WTC11 (cell line): Measurements from ENCODE around the gene MYO7B. TPM values are rescaled to one million over a fixed set of nuclear protein-coding genes. Genes with fewer than 3 reads are reported as not detected.

Source experiments
- ATAC-seq: fragments of 200-7000 bp; cut with Tn5 transposase; 2 replicates; pipeline ENCODE4 v1.10.0; 2021; ENCODE audit warnings: mild to moderate bottlenecking, moderate library complexity
- CTCF ChIA-PET: fragments of 300-600 bp; sonication (Branson Sonifier 250); formaldehyde crosslinking; loops from one replicate; lab custom pipeline; 2021; ENCODE audit warnings: antibody characterized with exemption; lab: Charles Lee
- POLR2A ChIA-PET: fragments of 350-600 bp; sonication (Branson Sonifier 250); formaldehyde crosslinking; loops from one replicate; lab custom pipeline; 2021; ENCODE audit warnings: antibody characterized with exemption; lab: Charles Lee
- DNase-seq: peaks from one replicate; pipeline ENCODE4 v3.0.0; 2021; ENCODE audit warnings: low spot score
- H3K27ac Mint-ChIP-seq: 2 replicates; pipeline ENCODE4 v1.8.0; 2021; ENCODE audit warnings: mixed read lengths
- H3K27me3 Mint-ChIP-seq: 2 replicates; pipeline ENCODE4 v1.8.0; 2021; ENCODE audit warnings: low read depth, mild to moderate bottlenecking, moderate library complexity, mixed read lengths
- H3K36me3 Mint-ChIP-seq: 2 replicates; pipeline ENCODE4 v1.8.0; 2021; ENCODE audit warnings: mixed read lengths
- H3K4me1 Mint-ChIP-seq: 2 replicates; pipeline ENCODE4 v1.8.0; 2022; ENCODE audit warnings: mixed read lengths
- H3K4me3 Mint-ChIP-seq: 2 replicates; pipeline ENCODE4 v1.8.0; 2021; ENCODE audit warnings: mild to moderate bottlenecking, moderate library complexity, mixed read lengths
- H3K9me3 Mint-ChIP-seq: 2 replicates; pipeline ENCODE4 v1.8.0; 2021; ENCODE audit warnings: mixed read lengths
- CREM ChIP-seq: sonication (generic); formaldehyde crosslinking; IDR thresholded peaks from 2 replicates; pipeline ENCODE4 v1.8.1; 2022; ENCODE audit warnings: mild to moderate bottlenecking, missing genetic modification reagents, moderate library complexity
- EMX1 ChIP-seq: fragments of 250-450 bp; sonication (Bioruptor Pico); IDR thresholded peaks from 2 replicates; pipeline ENCODE4 v1.8.0; 2021; ENCODE audit warnings: mild to moderate bottlenecking
- ESRRA ChIP-seq: sonication (generic); formaldehyde crosslinking; IDR thresholded peaks from 2 replicates; pipeline ENCODE4 v1.8.1; 2022; ENCODE audit warnings: mild to moderate bottlenecking, missing genetic modification reagents, borderline replicate concordance
- FOXJ3 ChIP-seq: sonication (generic); formaldehyde crosslinking; IDR thresholded peaks from 2 replicates; pipeline ENCODE4 v1.9.0; 2021; ENCODE audit warnings: missing genetic modification reagents, mild to moderate bottlenecking, borderline replicate concordance
- HMGA2 ChIP-seq: fragments of 250-450 bp; sonication (Bioruptor Pico); IDR thresholded peaks from 2 replicates; pipeline ENCODE4 v1.4.0; 2021; ENCODE audit warnings: mild to moderate bottlenecking, moderate library complexity
- JUN ChIP-seq: sonication (generic); formaldehyde crosslinking; IDR thresholded peaks from 2 replicates; pipeline ENCODE4 v1.8.0; 2023; ENCODE audit warnings: mild to moderate bottlenecking, missing genetic modification reagents
- KAT7 ChIP-seq: sonication (generic); formaldehyde crosslinking; IDR thresholded peaks from 2 replicates; pipeline ENCODE4 v1.8.1; 2023; ENCODE audit warnings: missing genetic modification reagents, mild to moderate bottlenecking, borderline replicate concordance
- NFATC4 ChIP-seq: fragments of 250-450 bp; sonication (Bioruptor Pico); IDR thresholded peaks from 2 replicates; pipeline ENCODE4 v1.9.0; 2021; ENCODE audit warnings: mild to moderate bottlenecking
- NR1H2 ChIP-seq: sonication (generic); formaldehyde crosslinking; IDR thresholded peaks from 2 replicates; pipeline ENCODE4 v1.9.0; 2021; ENCODE audit warnings: mild to moderate bottlenecking, moderate library complexity, missing genetic modification reagents
- ZNF232 ChIP-seq: sonication (generic); formaldehyde crosslinking; IDR thresholded peaks from 2 replicates; pipeline ENCODE4 v1.8.0; 2022; ENCODE audit warnings: mild to moderate bottlenecking, missing genetic modification reagents
- ZNF423 ChIP-seq: fragments of 250-450 bp; sonication (Bioruptor Pico); IDR thresholded peaks from 2 replicates; pipeline ENCODE4 v2.1.2; 2022; ENCODE audit warnings: mild to moderate bottlenecking, moderate library complexity
- total RNA-seq: library from RNA; stranded (reverse); gene quantifications from 3 replicates; pipeline ENCODE4 v1.2.3, GENCODE V29; 2021
- TF ChIP-seq, protein P1 (sequence below): sonication (generic); formaldehyde crosslinking; conservative IDR thresholded peaks from 2 replicates; pipeline ENCODE4 v1.8.1; 2023; ENCODE audit warnings: mild to moderate bottlenecking, low read depth, missing genetic modification reagents, moderate library complexity
- TF ChIP-seq, protein P2 (sequence below): fragments of 250-450 bp; sonication (Bioruptor Pico); conservative IDR thresholded peaks from 2 replicates; pipeline ENCODE4 v1.9.0; 2021; ENCODE audit warnings: mild to moderate bottlenecking
- TF ChIP-seq, protein P3 (sequence below): sonication (generic); formaldehyde crosslinking; IDR thresholded peaks from 2 replicates; pipeline ENCODE4 v1.8.1; 2022; ENCODE audit warnings: low read depth, missing genetic modification reagents, borderline replicate concordance
- TF ChIP-seq, protein P4 (sequence below): sonication (generic); formaldehyde crosslinking; IDR thresholded peaks from 2 replicates; pipeline ENCODE4 v1.8.0; 2022; ENCODE audit warnings: mild to moderate bottlenecking, missing genetic modification reagents
- TF ChIP-seq, protein P5 (sequence below): sonication (generic); formaldehyde crosslinking; IDR thresholded peaks from 2 replicates; pipeline ENCODE4 v1.8.1; 2023; ENCODE audit warnings: mild to moderate bottlenecking, missing genetic modification reagents
- TF ChIP-seq, protein P6 (sequence below): sonication (generic); formaldehyde crosslinking; IDR thresholded peaks from 2 replicates; pipeline ENCODE4 v1.8.0; 2023; ENCODE audit warnings: missing genetic modification reagents, mild to moderate bottlenecking, borderline replicate concordance
- TF ChIP-seq, protein P7 (sequence below): fragments of 250-450 bp; sonication (Bioruptor Pico); IDR thresholded peaks from 2 replicates; pipeline ENCODE4 v1.9.0; 2021; ENCODE audit warnings: mild to moderate bottlenecking

Gene MYO7B
- total RNA-seq, 1 experiment from 2014 or later = not detected

DNA sequence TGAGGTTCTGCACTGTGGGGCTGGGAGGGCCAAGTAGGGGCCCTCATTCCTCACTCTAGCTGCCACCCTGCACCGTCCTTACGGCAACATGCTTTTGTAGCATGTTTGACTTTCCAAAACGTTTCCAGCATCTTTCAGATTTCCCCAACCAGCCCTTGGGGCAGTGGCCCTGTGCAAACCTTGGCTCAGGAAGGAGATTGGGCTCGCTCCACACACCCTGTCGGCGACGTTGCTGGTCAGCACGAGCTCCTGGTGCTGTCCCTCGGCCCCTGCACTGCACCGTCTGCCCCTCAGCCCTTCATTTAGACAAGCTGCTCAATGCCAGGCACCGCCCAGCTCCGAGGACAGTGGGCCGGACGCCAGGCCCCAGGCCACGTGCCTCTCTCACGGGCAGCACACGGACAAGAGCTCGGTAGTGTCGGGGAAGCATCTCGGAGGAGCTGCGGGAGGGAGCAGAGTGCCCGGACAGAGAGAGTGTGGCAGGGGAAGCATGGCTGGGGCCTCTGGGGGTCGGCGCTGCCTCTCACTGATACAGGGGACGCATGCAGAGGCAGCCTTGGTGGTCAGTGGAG, 117.4 kb downstream of the MYO7B start:
- no peaks in the 10 kb centered on the region for H3K36me3 Mint-ChIP-seq
- H3K4me1 Mint-ChIP-seq = peaks cover 4% of the 10 kb centered on the region

More for the DNA sequence above, 117.4 kb downstream of the MYO7B start:
- ATAC-seq = no peak
- POLR2A ChIA-PET = no interaction called here
- Mint-ChIP-seq H3K27ac (peak overlapping the region; percentile 8), H3K9me3 (no peaks in the 10 kb centered on the region)
- no peak for DNase-seq
- TF ChIP-seq, protein P1, sequence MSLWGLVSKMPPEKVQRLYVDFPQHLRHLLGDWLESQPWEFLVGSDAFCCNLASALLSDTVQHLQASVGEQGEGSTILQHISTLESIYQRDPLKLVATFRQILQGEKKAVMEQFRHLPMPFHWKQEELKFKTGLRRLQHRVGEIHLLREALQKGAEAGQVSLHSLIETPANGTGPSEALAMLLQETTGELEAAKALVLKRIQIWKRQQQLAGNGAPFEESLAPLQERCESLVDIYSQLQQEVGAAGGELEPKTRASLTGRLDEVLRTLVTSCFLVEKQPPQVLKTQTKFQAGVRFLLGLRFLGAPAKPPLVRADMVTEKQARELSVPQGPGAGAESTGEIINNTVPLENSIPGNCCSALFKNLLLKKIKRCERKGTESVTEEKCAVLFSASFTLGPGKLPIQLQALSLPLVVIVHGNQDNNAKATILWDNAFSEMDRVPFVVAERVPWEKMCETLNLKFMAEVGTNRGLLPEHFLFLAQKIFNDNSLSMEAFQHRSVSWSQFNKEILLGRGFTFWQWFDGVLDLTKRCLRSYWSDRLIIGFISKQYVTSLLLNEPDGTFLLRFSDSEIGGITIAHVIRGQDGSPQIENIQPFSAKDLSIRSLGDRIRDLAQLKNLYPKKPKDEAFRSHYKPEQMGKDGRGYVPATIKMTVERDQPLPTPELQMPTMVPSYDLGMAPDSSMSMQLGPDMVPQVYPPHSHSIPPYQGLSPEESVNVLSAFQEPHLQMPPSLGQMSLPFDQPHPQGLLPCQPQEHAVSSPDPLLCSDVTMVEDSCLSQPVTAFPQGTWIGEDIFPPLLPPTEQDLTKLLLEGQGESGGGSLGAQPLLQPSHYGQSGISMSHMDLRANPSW (CRISPR knock-in tag) = no peak
- TF ChIP-seq ZNF423 (CRISPR knock-in tag) (no peak), ESRRA (CRISPR knock-in tag) (no peak), HMGA2 (CRISPR knock-in tag) (no peak), NFATC4 (CRISPR knock-in tag) (no peak), FOXJ3 (CRISPR knock-in tag) (no peak), CREM (no peak), ZNF232 (no peak), EMX1 (CRISPR knock-in tag) (no peak), JUN (CRISPR knock-in tag) (no peak), NR1H2 (CRISPR knock-in tag) (no peak), KAT7 (CRISPR knock-in tag) (no peak)
- TF ChIP-seq, protein P2, sequence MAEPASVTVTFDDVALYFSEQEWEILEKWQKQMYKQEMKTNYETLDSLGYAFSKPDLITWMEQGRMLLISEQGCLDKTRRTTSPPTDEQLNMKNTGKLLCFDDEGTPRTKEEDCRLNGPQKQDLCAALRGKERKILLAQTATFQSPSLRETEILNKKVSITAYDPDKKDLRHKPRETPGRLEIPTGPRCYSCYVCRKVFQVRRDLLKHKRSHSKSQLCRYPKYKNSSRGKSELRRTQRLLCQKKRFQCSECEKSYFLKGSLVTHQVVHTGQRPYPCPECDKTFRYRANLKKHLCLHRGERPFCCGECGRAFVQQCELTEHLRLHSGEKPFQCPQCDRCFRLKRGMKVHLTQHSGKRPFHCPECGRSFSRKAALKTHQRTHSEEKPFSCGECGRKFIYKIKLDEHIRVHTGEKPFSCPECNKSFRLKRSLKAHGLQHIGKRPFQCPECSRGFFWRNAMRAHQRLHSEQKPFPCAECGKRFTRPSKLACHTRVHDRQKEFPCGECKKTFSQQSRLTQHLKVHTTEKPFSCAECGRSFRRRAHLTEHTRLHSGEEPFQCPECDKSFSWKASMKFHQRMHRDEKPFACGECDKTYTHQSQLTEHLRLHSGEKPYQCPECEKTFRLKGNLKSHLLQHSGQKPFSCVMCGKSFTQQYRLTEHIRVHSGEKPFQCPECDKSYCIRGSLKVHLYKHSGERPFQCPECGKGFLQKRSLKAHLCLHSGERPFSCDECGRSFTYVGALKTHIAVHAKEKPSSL (CRISPR knock-in tag) = no peak
- TF ChIP-seq, protein P3, sequence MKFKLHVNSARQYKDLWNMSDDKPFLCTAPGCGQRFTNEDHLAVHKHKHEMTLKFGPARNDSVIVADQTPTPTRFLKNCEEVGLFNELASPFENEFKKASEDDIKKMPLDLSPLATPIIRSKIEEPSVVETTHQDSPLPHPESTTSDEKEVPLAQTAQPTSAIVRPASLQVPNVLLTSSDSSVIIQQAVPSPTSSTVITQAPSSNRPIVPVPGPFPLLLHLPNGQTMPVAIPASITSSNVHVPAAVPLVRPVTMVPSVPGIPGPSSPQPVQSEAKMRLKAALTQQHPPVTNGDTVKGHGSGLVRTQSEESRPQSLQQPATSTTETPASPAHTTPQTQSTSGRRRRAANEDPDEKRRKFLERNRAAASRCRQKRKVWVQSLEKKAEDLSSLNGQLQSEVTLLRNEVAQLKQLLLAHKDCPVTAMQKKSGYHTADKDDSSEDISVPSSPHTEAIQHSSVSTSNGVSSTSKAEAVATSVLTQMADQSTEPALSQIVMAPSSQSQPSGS (CRISPR knock-in tag) = no peak
- TF ChIP-seq, protein P4, sequence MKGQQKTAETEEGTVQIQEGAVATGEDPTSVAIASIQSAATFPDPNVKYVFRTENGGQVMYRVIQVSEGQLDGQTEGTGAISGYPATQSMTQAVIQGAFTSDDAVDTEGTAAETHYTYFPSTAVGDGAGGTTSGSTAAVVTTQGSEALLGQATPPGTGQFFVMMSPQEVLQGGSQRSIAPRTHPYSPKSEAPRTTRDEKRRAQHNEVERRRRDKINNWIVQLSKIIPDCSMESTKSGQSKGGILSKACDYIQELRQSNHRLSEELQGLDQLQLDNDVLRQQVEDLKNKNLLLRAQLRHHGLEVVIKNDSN (CRISPR knock-in tag) = no peak
- TF ChIP-seq, protein P5, sequence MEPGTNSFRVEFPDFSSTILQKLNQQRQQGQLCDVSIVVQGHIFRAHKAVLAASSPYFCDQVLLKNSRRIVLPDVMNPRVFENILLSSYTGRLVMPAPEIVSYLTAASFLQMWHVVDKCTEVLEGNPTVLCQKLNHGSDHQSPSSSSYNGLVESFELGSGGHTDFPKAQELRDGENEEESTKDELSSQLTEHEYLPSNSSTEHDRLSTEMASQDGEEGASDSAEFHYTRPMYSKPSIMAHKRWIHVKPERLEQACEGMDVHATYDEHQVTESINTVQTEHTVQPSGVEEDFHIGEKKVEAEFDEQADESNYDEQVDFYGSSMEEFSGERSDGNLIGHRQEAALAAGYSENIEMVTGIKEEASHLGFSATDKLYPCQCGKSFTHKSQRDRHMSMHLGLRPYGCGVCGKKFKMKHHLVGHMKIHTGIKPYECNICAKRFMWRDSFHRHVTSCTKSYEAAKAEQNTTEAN (CRISPR knock-in tag) = no peak
- TF ChIP-seq, protein P6, sequence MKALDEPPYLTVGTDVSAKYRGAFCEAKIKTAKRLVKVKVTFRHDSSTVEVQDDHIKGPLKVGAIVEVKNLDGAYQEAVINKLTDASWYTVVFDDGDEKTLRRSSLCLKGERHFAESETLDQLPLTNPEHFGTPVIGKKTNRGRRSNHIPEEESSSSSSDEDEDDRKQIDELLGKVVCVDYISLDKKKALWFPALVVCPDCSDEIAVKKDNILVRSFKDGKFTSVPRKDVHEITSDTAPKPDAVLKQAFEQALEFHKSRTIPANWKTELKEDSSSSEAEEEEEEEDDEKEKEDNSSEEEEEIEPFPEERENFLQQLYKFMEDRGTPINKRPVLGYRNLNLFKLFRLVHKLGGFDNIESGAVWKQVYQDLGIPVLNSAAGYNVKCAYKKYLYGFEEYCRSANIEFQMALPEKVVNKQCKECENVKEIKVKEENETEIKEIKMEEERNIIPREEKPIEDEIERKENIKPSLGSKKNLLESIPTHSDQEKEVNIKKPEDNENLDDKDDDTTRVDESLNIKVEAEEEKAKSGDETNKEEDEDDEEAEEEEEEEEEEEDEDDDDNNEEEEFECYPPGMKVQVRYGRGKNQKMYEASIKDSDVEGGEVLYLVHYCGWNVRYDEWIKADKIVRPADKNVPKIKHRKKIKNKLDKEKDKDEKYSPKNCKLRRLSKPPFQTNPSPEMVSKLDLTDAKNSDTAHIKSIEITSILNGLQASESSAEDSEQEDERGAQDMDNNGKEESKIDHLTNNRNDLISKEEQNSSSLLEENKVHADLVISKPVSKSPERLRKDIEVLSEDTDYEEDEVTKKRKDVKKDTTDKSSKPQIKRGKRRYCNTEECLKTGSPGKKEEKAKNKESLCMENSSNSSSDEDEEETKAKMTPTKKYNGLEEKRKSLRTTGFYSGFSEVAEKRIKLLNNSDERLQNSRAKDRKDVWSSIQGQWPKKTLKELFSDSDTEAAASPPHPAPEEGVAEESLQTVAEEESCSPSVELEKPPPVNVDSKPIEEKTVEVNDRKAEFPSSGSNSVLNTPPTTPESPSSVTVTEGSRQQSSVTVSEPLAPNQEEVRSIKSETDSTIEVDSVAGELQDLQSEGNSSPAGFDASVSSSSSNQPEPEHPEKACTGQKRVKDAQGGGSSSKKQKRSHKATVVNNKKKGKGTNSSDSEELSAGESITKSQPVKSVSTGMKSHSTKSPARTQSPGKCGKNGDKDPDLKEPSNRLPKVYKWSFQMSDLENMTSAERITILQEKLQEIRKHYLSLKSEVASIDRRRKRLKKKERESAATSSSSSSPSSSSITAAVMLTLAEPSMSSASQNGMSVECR (CRISPR knock-in tag) = no peak
- TF ChIP-seq, protein P7, sequence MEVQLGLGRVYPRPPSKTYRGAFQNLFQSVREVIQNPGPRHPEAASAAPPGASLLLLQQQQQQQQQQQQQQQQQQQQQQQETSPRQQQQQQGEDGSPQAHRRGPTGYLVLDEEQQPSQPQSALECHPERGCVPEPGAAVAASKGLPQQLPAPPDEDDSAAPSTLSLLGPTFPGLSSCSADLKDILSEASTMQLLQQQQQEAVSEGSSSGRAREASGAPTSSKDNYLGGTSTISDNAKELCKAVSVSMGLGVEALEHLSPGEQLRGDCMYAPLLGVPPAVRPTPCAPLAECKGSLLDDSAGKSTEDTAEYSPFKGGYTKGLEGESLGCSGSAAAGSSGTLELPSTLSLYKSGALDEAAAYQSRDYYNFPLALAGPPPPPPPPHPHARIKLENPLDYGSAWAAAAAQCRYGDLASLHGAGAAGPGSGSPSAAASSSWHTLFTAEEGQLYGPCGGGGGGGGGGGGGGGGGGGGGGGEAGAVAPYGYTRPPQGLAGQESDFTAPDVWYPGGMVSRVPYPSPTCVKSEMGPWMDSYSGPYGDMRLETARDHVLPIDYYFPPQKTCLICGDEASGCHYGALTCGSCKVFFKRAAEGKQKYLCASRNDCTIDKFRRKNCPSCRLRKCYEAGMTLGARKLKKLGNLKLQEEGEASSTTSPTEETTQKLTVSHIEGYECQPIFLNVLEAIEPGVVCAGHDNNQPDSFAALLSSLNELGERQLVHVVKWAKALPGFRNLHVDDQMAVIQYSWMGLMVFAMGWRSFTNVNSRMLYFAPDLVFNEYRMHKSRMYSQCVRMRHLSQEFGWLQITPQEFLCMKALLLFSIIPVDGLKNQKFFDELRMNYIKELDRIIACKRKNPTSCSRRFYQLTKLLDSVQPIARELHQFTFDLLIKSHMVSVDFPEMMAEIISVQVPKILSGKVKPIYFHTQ (CRISPR knock-in tag) = no peak
- TF ChIP-seq, all 79 proteins: peak for 0
- CTCF ChIA-PET = interaction anchor here (1.0 to 5.1 kb wide), 6 partner anchors 11 to 61 kb away, joined by 3 to 59 read pairs (median 4); no protein-coding TSS in a partner anchor
- H3K4me3 Mint-ChIP-seq = no peak overlapping the region
- peaks cover 2% of the 10 kb centered on the region; the same call in 1 of the 2 replicates for H3K27me3 Mint-ChIP-seq
